AG09319 (cell line): ENCODE measurements around the gene ZCCHC24.

ENCODE experiments used
- DNase-seq: peaks from one replicate; pipeline ENCODE4 v3.0.0-alpha.2; 2010; ENCODE audit warnings: low read depth; ENCODE audit errors: extremely low read depth
- CTCF ChIP-seq: IDR thresholded peaks from 2 replicates; pipeline ENCODE4 v1.5.1; 2011; ENCODE audit warnings: low read depth, mild to moderate bottlenecking, inconsistent platforms, low read length, moderate library complexity

The ZCCHC24 gene

DNA sequence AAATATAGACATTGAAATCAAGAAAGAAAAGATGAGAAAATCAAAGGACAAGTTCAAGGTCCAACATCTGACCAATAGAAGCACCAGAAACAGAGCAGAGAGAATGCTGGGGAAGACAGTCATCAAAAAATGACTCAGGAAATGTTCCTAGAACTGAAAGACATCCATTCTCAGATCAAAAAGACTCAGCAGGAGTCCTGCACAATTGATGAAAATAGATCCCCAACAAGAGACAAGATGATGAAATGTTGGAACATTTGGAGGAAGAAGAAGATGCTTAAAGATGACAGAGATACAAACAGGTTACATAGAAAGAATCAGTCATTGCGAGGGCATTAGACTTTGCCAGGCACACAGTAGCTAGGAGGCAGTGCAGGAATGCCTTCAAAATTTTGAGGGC is 36.9 kb upstream of the ZCCHC24 start:
- TF ChIP-seq CTCF: no peak
- no peak for DNase-seq

DNA sequence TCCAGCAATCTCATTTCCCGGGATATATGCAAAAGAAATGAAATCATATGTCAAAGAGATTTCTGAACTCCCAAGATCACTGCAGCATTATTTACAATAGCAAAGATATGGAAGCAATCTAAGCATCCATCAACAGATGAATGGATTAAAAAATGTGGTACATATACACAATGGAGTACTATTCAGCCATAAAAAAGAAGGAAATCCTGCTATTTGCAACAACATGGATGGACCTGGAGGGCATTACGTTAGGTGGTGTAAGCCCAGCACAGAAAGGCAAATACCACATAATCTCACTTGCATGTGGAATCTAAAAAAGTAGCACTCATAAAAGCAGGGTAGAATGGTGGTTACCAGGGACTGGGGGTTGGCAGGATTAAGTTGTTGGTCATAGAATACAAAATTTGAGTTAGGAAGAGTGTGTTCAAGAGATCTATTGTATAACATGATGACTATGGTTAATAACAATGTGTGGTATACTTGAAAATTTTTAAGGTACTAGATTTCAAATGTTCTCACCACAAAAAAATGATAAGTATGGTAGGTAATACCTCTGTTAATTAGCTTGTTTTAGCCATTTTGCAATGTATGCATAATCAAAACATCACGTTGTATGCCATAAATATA is 34.0 kb upstream of the ZCCHC24 start:
- no peak for TF ChIP-seq CTCF
- no peak for DNase-seq

DNA sequence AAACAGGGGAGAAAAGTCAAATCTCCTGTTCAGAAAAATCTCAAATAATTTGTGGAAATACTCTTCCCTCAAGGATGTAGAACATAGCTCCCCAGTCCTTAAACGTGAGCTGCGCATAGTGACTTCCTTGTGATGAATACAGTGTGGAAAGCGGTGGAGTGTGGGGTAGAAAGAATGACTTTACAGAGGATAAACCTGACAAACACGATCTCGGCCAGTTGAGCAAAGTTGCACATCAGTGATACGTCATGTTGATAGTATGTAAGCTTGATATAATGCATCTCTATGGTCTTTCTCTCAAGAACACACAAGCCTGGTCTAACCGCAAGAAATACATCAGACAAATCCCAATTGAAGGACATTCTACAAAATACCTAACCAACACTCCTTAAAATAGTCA is 32.0 kb upstream of the ZCCHC24 start:
- no peak for DNase-seq
- TF ChIP-seq CTCF: no peak

DNA sequence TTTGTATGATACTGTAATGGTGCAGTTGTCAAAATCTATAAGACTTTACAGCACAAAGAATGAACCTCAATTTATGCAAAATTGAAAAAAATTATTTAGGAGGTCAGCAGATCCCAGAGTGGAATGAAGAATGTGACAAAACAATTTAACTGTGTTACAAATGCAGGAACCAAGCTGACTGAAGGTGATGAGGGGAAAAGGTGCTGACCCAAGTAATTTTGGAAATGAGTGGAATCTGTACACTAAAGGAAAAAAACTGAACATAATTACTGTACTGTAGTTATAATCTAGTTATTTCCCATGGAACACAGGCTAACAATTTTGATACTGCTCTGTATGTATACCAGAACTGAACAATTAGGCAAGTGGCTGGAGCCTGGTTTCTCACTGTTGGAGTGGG is 31.2 kb upstream of the ZCCHC24 start:
- TF ChIP-seq CTCF: no peak
- no peak for DNase-seq

GRCh38 chr10:79475877-79476276 is 30.5 kb upstream of the ZCCHC24 start:
- no peak for TF ChIP-seq CTCF
- no peak for DNase-seq

DNA sequence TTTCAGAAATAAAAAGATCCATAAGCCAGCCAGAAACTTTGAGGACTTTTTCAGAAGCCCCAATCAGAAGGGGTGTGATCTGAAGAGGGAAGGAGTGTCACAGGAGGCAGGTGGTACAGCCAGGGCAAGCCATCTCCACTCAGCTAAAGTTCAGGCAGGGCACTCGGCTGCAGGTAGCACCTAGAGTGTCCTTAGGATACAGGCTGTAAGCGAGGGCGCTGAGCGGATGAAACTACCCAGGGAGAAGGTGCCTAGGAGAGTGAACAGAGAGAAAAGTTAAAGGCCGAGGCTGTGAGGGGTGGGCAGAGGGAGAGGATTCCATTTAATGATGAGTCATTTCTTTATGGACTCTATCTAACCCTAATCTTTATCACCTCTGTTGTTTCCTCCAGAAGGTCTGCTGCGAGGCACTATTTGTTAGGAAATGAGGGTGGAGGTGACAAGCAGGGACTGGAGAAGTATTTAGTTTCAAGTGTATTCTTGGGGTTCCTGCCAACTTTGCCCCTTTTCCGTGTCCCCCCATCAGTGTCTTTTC is 29.8 kb upstream of the ZCCHC24 start:
- TF ChIP-seq CTCF: no peak
- DNase-seq: no peak

DNA sequence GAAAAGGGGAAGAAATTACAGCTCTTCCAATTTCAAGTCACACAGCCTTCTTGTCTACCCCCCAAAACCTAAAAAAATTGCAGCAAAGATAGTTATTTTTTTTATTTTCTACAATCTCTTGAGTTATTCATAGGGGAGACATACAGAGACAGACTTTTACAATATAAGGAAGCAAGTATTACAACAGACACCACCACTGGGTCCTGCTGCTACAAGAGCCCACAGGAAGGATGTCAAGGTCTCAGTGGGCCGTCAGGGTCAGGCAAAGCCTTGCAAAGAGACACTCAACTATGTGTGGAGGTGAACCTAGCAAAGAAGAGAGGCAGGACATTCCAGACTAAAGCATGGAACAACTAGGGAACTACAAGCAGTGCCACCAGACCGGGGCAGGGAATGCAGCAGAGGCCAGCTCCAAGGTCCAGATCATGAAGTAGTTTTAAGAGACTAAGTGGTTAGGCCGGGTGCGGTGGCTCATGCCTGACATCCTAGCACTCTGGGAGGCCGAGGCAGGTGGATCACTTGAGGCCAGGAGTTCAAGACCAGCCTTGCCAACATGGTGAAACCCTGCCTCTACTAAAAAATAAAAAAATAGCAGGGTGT is 28.2 kb upstream of the ZCCHC24 start:
- DNase-seq: no peak
- no peak for TF ChIP-seq CTCF
